Activated CD8-positive, alpha-beta memory T cell treated with anti-CD3 and anti-CD28 coated beads for 24 hours (primary cell): Measurements from ENCODE around the gene NFIA.
A peak's percentile ranks its signal among the peaks of the same experiment; 100 is the strongest.

Source experiments
- DNase-seq: peaks from one replicate; pipeline ENCODE4 v3.0.0-alpha.2; 2020

The NFIA gene

GRCh38 chr1:61082311-61083012 lies at the start of gene NFIA:
Gene NFIA, plus strand, starts transcription at chr1:61082561.
- DNase-seq, result peak; percentile 65

DNA sequence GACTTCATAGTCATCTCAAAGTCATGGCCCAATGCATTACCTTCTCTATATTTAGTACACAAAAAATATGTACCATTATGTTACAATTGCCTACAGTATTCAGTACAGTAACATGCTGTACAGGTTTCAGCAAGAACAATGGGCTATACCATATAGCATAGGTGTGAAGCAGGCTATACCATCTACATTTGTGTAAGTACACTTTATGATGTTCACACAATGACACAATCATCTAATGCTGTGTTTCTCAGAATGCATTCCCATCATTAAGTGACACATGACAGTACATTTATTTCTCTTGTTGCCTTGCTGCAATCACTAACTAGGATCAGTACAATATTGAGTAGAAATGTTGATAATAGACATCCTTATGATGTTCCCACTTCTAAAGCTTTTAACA lies 46.5 kb upstream of the NFIA start:
- no peak for DNase-seq

- no peak for DNase-seq
These were observed 39.8 kb upstream of the NFIA start for GRCh38 chr1:61042466-61043009.

DNA sequence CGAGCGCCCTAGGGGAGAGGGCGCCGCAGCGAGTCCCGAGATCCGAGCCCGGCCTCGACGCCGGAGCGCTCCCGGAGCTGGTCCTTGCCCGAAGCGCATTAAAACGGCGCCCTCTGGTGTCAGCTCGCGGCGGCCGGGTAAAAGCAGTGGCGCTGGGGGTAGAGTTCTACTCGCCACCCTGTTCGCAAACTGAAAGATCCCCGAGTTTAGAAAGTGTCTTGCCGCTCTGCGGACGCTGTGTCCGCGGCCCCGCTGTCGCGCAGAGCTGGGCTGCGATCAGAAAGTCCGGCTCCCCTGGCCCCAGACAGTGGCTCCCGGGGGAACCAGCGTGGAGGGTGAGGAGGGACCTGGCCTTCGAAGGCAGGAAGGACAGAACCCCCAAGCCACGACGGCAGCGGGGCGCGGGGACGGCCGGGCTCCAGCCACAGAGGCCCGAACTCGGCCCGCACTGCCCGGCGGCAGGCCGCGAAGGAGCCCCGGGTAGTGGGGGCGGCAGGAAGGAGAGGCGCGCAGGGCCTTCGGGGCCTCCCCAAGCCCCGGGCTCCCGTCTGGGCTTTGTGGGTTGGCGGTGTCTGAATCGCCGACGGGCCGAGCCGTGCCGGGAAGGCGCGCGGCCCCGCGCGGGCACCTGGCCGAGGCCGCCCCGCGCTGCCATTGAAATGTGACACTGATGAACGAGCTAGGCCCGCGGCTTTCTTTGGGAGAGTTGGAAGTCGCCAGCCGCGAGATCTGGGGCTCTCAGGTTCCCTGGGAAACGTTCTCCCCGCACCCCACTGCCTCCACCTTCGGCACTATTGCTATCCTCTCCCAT lies 39.1 kb upstream of the NFIA start:
- peak; percentile 96 for DNase-seq

- no peak for DNase-seq
These were observed 35.9 kb upstream of the NFIA start for GRCh38 chr1:61046434-61046833.

DNA sequence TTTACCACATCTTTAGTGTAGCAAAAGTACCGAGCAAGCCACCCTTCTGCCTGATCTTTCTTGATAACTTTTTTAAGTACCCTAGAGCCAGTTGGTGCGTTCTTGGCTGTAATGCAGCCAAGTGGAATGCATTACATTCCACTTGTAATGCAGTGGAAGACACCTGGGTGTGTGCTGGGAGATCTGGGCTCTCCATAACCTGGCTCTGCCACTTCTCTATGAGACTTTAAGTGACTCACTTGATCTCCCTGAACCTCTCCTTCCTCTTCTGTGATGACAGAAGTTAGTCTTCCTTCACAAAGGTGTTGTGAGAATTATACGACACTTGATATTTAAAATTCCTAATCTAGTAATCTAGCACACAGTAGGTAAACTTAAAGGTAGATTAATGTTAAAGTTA lies 35.3 kb upstream of the NFIA start:
- no peak for DNase-seq

- DNase-seq, result peak; percentile 98
These were observed 32.4 kb upstream of the NFIA start for GRCh38 chr1:61049850-61050540.

DNA sequence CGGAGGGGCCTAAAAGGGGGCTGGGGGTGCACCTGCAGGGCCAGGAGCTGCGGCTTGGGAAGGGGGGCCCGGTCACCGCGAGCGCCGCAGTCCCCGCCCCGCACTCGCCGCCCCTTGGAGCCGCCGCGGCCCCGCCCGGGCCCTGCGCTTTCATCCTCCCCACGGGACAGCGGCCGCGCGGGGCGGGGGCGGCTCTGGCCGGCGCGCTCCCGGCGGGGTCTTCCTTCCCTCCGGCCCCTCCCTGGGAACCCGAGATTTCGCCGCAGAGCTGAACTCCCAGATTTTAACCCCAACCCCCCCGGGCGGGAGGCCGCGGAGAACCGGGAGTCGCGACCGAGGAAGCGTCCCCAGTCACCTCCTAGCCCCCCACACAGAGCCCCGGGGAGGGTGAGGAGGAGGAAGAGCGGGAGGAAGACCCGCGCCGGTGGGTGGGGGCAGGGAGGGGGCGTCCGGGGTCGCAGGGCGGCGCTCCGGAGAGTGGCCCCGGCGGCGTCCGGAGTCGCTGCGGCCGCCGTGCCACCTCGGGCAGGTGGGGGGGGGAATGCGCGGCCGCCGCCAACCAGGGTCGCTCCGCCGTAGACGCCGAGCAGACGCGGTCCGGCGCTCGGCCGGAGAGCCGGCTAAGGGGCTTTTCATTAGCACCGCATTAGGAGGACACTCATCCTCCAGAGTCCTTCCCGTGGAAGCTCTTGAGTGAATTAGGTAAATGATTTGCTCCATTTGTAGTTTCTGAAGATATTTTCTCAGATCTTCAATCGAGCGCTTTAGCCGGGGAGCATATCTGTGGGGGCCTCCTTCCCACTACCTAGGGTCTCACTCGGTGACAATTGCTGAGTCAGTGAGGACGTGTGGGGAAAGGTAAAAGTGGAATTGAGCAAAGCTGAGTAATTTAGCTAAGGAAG lies 31.6 kb upstream of the NFIA start:
- DNase-seq, result no peak

- DNase-seq, result no peak
These were observed 31.0 kb upstream of the NFIA start for GRCh38 chr1:61051443-61051718.

DNA sequence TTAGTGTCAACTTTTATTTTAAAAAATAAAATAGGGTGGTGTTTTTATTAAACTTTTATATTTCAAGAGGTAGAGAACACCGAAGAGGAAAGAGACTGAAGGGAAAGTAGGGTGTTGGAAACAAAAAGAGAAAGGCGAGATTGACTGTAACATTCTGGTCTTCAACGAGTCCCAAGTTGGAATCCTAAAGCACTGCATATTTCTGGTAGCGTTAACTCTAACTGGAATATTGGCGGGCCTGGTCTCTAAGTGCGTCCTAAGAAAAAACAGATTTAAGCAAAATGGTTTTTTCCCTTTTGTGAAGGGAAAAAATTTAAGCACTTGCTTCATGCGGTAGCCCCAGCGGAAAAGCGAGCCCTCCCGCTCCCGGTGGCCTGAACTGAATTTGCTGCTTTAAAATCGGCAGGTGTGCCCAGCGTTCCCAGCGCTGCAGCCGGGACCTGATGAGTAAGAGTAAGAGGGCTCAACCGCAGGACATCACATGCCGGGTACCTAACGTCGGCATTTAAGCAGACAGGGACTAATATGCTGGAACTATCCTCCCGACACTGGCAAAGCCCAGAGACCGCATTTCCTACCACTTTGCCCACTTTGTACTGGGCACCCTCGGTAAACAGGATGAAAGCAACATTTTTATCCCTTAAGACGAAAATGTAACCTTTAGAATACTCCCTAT lies 30.5 kb upstream of the NFIA start:
- DNase-seq, result no peak

GRCh38 chr1:61052395-61053225 lies 29.8 kb upstream of the NFIA start:
- no peak for DNase-seq

DNA sequence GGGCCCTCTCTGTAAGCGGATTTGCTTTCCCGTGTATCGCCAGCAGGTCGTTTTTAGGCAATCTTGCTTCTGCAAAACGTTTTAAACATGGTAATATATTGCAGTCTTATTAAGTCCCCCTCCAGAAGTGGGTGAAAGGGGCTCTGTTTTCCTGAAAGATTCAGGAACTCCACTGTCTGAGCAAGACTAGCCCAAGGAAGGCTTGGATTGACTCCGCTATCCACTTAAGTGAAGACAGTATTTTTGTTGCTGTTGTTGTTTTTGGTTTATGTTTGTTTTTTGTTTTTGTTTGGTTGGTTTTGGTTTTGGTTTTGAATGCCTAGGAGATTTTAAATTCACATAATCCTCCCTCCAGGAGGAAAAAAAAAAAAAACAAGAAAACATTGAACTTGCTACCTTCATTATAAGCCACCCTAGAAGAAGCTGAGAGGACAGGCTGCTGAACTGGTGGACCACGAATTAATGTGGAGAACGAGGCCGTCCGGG lies 29.1 kb upstream of the NFIA start:
- DNase-seq, result no peak

- DNase-seq, result no peak
These were observed 28.4 kb upstream of the NFIA start for GRCh38 chr1:61053712-61054600.

DNA sequence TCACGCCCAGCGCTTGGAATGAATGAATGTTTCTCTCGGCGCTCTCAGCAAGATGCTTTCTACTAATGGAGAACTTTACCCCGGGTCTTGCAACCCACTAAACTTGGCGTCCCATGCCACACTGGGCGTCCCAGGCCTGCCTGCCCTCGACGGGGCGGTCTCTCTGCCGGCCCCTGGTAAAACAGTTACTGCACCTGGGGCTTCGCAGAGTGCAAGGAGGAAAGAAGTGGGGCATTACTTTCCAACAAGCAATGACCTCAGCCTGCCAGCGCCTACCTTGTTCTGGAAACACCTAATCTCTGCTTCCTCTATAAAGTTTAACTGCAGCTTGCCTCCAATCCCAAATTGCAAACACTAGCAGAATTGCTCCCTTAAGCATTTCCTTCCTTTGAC lies 27.8 kb upstream of the NFIA start:
- no peak for DNase-seq

DNA sequence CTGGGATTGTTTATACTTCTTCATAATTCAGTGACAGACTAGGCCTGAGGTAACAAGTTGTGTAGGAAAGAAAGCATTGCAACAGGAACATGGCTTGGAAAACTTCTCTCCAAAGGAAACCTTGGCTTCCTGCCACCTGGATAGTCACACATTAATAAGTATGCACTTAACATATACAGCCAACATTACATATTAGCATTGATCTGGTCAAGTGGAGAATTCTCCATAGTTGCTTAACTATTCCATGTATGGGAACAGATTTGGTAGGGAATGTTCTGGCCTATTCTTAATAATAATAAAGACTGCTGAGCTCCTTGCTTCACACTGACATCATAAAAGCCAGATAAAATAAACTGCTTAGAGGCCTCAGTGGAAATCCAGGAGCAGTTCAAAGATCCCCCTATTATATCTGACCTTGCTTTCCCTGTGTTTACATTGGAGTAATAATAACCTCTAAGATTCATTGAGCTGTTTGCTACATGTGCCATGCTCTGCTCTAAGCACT lies 27.2 kb upstream of the NFIA start:
- DNase-seq, result no peak

DNA sequence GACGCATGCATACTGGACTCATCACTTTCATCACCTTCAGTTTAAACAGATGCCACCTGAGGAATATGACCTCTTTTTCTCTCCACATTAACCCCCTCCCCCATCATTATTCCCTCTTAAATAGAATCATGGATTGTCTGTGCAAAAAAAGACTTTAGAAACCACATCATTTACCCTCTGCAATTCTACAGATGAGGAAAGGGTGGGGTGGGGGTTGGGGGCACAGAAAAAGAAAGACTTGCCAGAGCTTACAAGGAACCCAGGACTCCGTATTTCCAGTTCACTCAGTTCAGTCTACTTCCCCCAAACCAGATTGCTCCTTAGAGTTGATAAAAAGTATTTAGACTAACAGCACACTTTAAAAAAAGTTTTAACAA lies 26.2 kb upstream of the NFIA start:
- no peak for DNase-seq

- DNase-seq, result peak; percentile 71
These were observed 25.6 kb upstream of the NFIA start for GRCh38 chr1:61056573-61057439.

- no peak for DNase-seq
These were observed 23.7 kb upstream of the NFIA start for GRCh38 chr1:61058483-61059245.
